Stimulated activated CD4-positive, alpha-beta T cell treated with anti-CD3 and anti-CD28 coated beads, Interleukin-4, amount 100 ng/mL, for 48 hours (primary cell): ENCODE data around the gene CFHR4.
"Not testable (repeated sequence)": the region's sequence is repeated elsewhere in the genome, so short reads cannot be mapped to it uniquely, and the experiment has no call there.

ENCODE experiments used
- DNase-seq, 2 donors: peaks; one replicate each; pipeline ENCODE4 v3.0.0-alpha.2; 2020; ENCODE audit warnings: low read depth in 2 of 2

CFHR4 gene

DNA sequence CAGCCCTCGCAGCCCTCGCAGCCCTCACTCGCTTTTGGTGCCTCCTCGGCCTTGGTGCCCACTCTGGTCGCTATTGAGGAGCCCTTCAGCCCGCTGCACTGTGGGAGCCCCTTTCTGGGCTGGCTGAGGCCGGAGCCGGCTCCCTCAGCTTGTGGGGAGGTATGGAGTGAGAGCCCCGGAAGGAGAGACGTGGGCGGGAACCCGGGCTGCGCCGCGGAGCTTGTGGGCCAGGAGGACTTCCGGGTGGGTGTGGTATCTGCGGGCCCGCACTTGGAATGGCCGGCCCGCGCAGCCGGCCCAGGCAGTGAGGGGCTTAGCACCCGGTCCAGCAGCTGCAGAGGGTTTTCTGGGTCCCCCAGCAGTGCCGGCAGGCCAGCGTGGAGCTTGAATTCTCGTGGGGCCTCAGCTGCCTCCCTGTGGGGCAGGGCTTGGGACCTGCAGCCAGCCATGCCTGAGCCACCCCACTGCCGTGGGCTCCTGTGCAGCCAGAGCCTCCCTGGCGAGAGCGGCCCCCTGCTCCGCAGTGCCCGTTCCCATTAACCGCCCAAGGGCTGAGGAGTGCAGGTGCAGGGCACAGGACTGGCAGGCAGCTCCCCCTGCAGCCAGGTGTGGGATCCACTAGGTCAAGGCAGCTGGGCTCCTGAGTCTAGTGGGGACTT is 45.8 kb downstream of the CFHR4 start:
- no peak for DNase-seq

DNA sequence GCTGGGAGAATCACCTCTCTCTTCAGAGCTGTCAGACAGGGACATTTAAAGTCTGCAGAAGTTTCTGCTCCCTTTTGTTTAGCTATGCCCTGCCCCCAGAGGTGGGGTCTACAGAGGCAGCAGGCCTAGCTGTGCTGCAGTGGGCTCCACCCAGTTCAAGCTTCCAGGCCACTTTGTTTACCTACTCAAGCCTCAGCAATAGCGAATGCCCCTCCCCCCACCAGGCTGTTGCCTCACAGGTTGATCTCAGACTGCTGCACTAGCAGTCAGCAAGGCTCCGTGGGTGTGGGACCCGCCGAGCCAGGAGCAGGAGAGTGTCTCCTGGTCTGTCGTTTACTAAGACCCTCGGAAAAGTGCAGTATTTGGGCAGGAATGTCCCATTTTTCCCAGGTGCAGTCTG is 53.6 kb downstream of the CFHR4 start:
- DNase-seq, result not testable (repeated sequence)

DNA sequence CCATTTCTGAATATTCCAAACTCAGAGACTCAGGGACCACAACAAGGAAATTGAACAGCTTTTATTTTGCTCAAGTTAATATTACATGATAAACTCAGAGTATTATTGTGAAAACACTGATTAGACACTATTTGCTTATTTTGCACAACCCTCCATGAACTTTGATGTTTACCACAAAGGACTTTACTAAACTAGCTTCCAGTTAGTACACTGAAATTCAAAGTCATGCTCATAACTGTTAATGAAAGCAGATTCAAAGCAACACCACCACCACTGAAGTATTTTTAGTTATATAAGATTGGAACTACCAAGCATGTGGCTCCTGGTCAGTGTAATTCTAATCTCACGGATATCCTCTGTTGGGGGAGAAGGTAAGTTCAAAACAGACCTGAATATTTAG is 55.7 kb downstream of the CFHR4 start, which contains the start of gene CFHR2:
TSS of gene CFHR2 (plus strand) at position 171 of the 400 bp plus-strand sequence. CDS start at position 314, 143 bp downstream.
- not testable (repeated sequence) for DNase-seq

DNA sequence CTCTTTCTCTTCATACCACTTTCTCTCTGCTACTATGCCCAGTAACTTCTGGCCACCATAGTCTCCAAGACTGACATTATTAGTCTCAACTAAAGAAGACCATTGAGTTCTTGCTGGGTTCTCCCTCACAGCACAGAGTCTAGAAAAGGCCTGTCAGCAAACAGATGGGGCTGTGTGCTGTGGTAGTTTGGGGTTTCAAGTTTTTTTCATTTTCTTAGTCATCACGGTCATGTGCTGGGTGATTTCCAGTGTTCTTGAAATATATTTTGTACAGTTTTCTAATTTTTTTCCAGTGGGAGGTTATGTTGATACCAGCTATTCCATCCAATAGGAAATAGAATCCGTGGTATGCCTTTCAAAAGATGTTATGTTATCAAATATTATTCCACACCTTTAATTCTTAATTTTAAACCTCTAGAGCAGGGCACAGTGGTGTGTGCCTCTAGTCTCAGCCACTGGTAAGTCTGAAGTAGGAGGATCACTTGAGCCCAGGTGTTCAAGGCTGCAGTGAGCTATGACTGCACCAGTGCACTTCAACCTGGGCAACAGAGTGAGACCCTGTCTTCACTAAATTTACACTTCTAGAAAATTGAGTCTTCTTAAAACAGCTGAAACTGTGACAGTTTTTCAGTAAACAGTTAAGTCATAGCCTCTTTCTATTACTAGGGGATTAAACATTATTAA is 64.0 kb downstream of the CFHR4 start:
- DNase-seq, result no peak

DNA sequence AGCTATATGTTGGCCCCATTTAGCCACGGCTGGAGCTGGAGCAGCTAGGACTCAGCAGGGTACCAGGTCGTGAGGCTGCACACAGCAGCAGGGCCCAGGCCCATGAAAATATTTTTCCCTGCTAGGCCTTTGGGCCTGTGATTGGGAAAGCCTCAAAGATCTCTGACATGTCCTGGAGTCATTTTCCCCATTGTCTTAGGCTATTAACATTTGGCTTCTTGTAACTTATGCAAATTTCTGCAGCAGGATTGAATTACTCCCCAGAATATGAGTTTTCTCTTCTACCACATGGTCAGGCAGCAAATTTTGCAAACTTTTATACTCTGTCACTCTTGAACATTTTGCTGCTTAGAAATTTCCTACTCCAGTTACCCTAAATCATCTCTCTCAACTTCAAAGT is 66.9 kb downstream of the CFHR4 start:
- DNase-seq, result no peak

DNA sequence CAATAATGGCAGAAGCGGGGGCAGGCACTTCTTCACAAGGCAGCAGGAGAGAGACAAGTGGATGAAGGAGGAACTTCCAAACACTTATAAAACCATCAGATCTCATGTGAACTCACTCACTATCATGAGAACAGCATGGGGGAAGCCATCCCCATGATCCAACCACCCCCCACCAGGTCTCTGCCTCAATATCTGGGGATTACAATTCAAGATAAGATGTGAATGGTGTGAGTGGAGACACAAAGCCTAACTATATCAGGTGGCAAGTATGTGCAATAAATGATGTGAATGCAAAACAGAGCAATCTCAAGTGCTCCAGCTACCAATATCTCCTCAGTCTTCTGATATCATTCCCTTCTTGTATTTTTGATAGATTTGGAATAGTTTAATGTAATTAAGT is 68.1 kb downstream of the CFHR4 start:
- no peak for DNase-seq

DNA sequence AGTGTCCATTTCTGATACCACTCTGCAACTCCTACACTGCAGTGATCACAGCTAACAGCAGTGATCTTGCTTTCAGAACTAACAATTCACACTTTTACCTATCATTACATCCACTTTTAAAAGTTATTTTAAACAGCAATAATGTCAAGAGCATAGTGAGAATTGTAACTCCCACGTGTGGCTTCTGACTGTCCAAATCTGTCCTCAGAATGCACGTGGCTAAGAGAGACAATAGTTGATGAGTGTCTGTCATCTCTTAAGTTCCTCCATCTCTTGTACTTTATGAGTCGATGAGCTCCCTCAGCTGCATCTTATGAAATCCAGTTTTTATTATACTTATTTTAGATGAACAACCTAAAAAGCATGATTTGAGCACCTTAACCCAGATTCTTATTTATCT is 73.0 kb downstream of the CFHR4 start:
- no peak for DNase-seq
